Inflammatory macrophage (primary cell): ENCODE measurements around the gene PCAT7.
A peak's percentile ranks its signal among the peaks of the same experiment; 100 is the strongest.
"Not testable (repeated sequence)": the region's sequence is repeated elsewhere in the genome, so short reads cannot be mapped to it uniquely, and the experiment has no call there.

ENCODE experiments used
- DNase-seq, 2 donors: peaks; one replicate each; pipeline ENCODE4 v3.0.0-alpha.2; 2020 to 2022

PCAT7 gene

GRCh38 chr9:94564279-94564678, 9.4 kb downstream of the PCAT7 start:
- not testable (repeated sequence) for DNase-seq

GRCh38 chr9:94566550-94566949, 11.7 kb downstream of the PCAT7 start:
- DNase-seq: no peak

DNA sequence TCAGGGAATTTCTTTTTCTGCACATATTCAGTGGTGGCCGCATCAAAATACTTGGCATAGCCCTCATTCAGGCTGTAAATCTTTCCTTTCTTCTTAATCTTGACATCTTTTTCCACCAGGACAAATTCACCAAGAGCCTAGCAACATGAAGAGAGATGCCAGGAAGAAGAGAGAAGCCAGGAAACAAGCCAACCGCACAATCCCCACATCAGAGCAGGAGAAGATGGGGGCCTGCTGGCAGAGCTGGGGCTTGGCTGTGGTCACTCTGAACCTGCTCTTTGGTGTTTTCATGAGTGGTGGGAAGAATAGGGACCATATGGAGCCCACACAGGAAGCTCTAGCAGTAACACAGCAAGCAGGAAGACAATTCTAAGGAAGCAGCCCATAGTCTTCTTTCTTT, 12.4 kb downstream of the PCAT7 start:
- DNase-seq: no peak

- no peak for DNase-seq
These were observed 13.5 kb downstream of the PCAT7 start for GRCh38 chr9:94568250-94568889.

DNA sequence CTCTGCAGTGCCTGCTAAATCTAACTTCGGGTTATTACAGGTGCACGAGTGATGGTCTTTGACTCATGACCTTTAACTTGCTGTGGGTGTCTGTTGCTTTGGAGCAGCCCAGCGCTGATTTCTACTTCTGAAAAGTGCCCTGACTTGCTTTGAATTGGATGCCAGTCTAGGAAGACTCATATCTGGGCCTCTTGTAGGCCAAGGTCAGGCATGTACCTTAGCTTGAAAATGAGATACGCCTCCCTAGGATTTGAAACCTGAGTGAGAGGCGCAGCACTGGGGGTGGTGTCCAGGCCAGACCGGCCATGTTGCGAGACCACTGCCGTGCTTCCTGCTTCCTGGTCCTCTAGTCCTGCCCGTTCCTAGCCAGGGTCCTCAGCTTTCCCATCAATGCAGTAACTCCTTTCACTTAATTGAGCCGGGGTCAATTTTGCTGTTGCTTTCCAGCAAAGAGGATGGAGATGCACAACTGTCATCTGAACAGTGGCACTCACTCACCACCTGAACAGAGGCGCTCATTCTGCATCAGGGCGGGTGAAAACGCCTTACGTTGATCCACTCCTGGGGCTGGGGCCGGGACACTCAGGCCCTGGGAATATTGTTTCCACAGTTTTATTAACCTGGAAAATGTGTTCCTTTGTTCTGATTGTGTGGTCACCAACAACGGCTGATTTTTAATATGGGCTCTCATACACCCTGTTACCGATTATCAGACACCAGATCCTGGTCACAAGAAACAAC, 14.3 kb downstream of the PCAT7 start:
- DNase-seq: no peak

- DNase-seq: peak; percentile 41 to 71
These were observed 21.2 kb downstream of the PCAT7 start for GRCh38 chr9:94576131-94576530.

GRCh38 chr9:94577036-94577435, 22.2 kb downstream of the PCAT7 start:
- no peak for DNase-seq

- DNase-seq: no peak
These were observed 22.7 kb downstream of the PCAT7 start for GRCh38 chr9:94577571-94577970.

- no peak for DNase-seq
These were observed 26.8 kb downstream of the PCAT7 start for GRCh38 chr9:94581728-94582127.

DNA sequence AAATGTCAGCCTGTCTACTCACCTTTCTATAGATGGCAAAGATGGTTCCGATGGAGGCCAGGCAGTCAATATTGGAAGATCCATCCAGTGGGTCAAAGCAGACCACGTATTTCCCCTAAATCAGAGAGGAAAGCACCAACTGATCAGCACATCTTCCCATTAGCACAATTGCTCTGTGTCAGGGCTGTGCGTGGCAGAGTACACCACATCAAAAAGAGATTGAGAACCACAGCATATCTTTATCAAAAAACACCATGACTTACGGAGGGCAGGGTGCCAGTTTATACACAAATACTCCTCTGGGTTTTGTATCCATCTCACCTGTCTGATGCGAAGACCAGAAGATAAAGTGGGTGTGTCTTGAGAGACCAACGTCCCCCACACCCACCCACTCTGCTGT, 29.7 kb downstream of the PCAT7 start:
- no peak for DNase-seq

DNA sequence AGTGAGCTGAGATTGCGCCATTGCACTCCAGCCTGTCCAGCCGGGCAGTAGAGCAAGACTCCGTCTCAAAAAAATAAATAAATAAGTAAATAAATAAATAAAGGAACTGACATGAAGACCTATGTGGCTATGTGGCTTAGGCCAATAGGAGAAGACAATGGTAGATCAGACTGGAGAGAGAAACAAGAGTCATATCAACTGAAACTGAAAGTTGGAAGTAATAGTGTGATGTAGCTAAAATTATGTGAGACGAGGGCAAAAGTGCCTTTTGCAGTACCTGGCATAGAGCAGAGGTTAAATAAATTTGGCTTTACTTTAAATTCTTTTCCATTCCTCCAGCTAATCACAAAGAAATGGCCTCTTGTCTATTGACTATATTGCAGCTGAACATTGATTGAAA, 31.4 kb downstream of the PCAT7 start:
- no peak for DNase-seq

GRCh38 chr9:94586814-94587213, 31.9 kb downstream of the PCAT7 start:
- no peak for DNase-seq

DNA sequence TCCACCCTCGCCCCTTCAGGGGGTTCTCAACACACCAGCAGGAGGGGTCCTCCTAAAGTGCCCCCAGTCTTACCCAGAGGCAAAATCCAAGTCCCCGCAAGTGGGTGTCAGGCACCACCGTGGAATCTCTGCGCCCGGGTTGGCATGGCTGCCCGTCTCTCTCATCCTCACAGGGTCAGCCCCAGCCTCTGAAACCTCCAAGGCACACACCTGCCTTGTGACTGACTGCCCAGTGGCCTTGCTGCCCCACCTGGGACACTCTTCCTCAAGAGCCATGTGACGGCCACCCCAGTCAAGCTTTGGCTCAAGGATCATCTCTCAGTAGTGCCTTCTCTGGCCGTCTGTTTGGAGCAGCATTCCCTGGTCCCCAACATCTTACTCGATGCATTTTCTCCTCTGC, 33.8 kb downstream of the PCAT7 start:
- DNase-seq: no peak

GRCh38 chr9:94591046-94591545, 36.2 kb downstream of the PCAT7 start:
- DNase-seq: not testable (repeated sequence)

- DNase-seq: no peak
These were observed 37.0 kb downstream of the PCAT7 start for GRCh38 chr9:94591876-94592275.

DNA sequence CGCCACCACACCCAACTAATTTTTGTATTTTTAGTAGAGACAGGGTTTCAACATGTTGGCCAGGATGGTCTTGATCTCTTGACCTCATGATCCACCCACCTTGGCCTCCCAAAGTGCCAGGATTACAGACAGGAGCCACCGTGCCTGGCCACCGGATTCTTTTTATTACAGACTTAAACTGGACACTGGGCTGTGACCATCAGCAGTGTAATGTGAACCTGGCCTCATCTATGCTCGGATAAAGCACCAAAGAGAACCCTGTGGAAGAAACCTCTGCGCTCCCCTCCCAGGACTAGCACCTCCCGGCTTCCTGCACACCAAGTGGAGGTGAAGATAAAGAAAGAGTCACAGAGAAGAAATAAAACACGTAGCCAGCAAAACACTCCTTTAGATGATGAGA, 37.8 kb downstream of the PCAT7 start:
- not testable (repeated sequence) for DNase-seq

DNA sequence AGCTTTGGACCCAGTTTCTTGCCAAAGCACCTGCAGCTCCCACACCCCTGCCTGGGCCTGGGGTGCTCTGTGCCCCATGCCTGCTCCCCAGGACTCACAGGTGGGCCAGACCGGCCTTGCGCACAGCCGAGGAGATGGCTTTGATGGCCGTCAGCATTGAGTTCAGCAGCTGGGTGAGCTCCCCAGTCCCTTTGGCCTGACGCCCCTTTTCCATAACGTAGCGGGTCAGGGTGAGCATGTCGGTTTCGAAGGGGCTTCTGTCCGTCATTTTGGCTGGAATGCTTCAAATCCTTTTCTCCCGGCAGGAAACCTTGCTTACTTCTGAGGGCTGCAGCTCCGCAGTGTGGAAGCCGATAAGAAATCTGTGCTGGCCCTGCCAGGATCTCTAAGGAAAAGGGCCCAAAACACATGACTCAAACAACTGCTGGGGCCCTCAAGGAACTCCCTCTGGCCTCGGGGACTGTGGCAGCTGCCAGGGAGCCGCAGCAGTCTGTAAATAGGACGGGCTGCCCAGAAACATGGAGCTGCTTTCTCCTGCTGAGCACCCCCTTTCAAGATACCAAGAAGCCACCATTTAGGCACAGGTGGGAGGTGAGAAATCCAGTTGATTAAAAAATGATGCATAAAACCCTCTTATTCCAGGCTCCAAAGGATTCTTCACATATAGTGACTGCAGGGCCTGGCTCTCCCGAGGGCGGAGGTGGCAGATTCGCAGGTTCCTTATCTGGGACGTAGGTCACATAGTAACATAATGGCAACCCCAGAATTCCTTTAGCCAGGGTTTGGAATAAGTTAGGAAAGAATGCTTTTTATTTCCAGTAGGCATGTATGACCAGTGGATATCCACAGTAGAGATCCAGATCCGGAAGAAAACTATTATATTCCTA, 38.8 kb downstream of the PCAT7 start, which contains the start of gene FBP2:
TSS of gene FBP2 (minus strand) at position 366 of the 887 bp plus-strand sequence. CDS start at position 268, 98 bp downstream.
- DNase-seq: no peak

GRCh38 chr9:94599102-94599501, 44.2 kb downstream of the PCAT7 start:
- DNase-seq: no peak

GRCh38 chr9:94600258-94600657, 45.4 kb downstream of the PCAT7 start:
- DNase-seq: peak in 1 of 2 donors; percentile 37

DNA sequence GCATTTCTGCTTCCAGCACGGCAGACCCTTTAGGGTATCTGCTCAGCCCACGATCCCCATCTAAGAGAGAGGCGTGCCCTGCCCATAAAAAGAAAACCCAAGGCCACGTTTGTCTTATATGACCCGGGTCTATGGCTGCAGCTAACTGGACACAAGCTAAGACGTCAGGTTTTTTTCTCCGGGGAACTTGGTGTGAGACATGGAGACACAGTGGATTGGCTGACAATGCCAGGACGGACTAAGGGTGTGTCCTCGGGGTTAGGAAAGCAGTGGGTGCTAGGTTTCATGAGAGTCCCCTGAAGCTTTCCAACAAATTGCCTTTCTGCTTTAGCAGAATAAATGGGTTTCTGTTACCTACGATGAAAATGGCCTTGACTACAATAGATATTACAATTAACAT, 45.8 kb downstream of the PCAT7 start:
- no peak for DNase-seq

DNA sequence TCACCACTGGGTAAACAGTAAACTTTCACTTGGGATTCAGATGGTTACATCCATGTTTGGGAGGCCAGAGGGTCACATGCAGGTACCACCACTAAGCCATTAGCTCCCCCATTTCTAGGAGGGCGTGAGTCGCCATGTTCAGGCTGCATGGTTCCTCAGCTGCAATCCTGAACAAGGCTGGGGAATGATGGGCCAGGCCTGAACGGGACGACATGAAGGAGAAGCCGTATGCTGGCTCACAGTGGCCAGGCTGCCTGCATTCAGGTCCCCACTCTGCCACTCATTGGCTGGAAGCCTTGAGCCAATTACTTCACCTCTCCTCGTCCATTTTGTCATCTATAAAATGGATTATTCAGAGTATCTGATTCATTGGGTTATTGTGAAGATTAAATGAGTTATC, 47.8 kb downstream of the PCAT7 start:
- DNase-seq: no peak

DNA sequence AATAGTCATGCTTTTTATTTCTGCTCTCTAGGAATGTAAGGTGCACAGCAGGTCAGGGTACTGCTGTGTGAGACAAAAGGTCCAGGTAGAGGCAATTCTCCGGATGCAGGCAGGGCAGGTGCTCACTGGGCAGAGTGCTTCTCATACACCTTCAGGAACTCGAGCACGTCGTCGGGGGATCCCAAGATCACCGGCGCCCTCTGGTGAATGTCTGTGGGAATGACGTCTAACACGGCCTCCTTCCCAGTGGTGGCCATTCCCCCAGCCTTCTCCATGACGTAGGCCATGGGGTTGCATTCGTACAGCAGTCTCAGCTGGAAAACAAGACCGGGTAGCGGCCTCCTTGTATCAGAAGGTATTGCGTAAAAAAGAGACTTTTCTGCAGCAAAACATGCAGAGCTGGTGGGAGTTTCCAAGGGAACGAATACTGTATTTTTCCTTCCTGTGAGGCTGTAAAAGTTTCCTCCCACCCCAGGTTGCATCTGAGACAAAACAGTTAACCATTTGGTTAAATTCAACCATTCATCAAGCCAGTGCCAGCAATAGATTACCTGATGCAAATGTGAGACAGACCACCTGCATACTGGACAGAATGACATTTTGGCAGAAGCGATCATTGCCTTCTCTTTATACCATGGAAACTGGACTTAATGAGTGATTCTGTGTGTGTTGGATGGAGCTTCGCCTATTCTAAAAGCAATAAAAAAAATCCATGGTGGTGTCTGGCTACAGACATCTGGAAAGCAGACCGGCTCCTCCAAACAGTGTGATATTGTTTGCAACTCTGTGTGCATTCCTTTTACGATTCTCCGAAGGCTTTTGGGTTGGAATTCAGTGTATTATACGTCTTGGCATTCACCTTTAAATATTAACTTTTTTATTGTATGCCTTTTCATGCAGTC, 48.6 kb downstream of the PCAT7 start:
- DNase-seq: peak; percentile 57 to 59
